Testis (tissue), 2 donors: Measurements from ENCODE around the gene CTBP2.

Experiments used
- CTCF ChIP-seq, 3 experiments: fragments of 450-650 bp in 2 of 3; fragments of 200-600 bp in 1 of 3; sonication (generic) in 1 of 3; IDR thresholded peaks; one replicate each; pipeline ENCODE4 v1.5.1; 2016 to 2019; ENCODE audit warnings: antibody characterized with exemption in 3 of 3, mild to moderate bottlenecking in 2 of 3, moderate library complexity in 1 of 3
- POLR2A ChIP-seq: fragments of 450-650 bp; IDR thresholded peaks from one replicate; pipeline ENCODE4 v1.6.1; 2017; ENCODE audit warnings: antibody characterized with exemption, mild to moderate bottlenecking, moderate library complexity

DNA sequence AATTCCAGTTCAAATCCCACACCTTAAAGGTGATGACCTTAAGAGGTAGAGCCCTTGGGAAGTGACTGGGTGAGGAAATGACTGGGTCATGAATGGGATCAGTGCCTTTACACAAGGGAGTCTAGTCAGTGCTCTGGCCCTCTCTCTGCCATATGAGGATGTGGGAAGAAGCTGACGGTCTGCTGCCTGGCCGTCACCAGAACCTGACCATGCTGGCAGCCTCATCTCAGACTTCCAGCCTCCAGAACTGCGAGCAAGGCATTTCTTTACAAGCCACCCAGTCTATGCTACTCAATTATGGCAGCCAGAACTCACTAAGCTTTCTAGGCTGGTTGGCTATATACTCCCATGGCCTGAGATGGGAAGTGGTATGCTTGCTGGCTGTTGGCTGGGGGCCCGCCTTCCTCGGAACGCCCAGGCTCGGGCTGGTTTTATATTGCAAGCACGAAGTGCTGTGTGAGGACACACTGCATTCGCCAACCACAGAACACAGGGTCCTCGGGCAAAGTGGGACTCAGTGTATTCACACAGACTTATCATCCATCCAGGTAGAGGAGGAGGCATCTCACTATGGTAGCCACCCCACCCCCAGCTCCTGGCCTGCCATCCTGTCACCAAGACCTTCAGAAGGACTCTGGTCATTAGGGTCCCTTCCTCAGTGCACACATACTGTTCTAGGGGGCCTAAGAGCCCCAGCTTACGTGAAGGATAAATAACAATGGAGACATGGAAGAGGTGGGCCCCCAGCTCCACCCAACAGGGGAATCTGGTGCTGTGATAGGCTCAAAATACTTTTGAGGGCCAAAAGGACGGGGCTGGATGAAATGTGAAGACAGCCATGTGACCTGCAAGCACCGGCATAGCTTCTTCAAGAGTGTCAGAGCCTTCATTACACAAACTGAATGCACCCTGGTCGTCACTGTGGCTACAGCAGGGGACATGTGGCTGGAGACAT is 169.4 kb downstream of the CTBP2 start:
- no peak for TF ChIP-seq CTCF (IDR thresholded peaks at IDR 0.05)
- no peak for TF ChIP-seq POLR2A
